ENCODE measurements around the gene SLC40A1. TPM values are rescaled to one million over a fixed set of nuclear protein-coding genes. Genes with fewer than 3 reads are reported as not detected.

Gene SLC40A1
- total RNA-seq, 1 donor from 2014 or later = not detected

- Histone ChIP-seq H3K4me3 (no peak overlapping the region), H3K4me1 (no peaks in the 10 kb centered on the region), H3K27me3 (no peaks in the 10 kb centered on the region), H4K20me1 (ENCODE audit: low read depth) (no peaks in the 10 kb centered on the region), H3K9me3 (ENCODE audit: low read depth) (no peaks in the 10 kb centered on the region), H3F3A (ENCODE audit: low read depth) (no peaks in the 10 kb centered on the region), H3K27ac (no peak overlapping the region), H3K36me3 (no peaks in the 10 kb centered on the region), H3K79me2 (ENCODE audit: low read depth) (no peaks in the 10 kb centered on the region), H2AFZ (replicated peaks) (no peak overlapping the region), H3K9ac (no peak overlapping the region), H3K4me2 (no peak overlapping the region)
- no peaks in the 10 kb centered on the region for H3K9me3 Mint-ChIP-seq
- no peak overlapping the region for H3K4me3 Mint-ChIP-seq
- no peak overlapping the region for H3K27ac Mint-ChIP-seq
- no peaks in the 10 kb centered on the region for H3K4me1 Mint-ChIP-seq
- TF ChIP-seq EZH2phosphoT487 (IDR thresholded peaks at IDR 0.05) = no peak
- TF ChIP-seq EZH2 (IDR thresholded peaks at IDR 0.05) = no peak
- TF ChIP-seq, protein P1, sequence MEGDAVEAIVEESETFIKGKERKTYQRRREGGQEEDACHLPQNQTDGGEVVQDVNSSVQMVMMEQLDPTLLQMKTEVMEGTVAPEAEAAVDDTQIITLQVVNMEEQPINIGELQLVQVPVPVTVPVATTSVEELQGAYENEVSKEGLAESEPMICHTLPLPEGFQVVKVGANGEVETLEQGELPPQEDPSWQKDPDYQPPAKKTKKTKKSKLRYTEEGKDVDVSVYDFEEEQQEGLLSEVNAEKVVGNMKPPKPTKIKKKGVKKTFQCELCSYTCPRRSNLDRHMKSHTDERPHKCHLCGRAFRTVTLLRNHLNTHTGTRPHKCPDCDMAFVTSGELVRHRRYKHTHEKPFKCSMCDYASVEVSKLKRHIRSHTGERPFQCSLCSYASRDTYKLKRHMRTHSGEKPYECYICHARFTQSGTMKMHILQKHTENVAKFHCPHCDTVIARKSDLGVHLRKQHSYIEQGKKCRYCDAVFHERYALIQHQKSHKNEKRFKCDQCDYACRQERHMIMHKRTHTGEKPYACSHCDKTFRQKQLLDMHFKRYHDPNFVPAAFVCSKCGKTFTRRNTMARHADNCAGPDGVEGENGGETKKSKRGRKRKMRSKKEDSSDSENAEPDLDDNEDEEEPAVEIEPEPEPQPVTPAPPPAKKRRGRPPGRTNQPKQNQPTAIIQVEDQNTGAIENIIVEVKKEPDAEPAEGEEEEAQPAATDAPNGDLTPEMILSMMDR (IDR thresholded peaks at IDR 0.05) = no peak
- no peaks in the 10 kb centered on the region for H3K36me3 Mint-ChIP-seq
- DNase-seq (ENCODE audit: low spot score) = no peak
- peaks cover 2% of the 10 kb centered on the region for H3K27me3 Mint-ChIP-seq (ENCODE audit: insufficient read depth, low read depth)
Observed at GRCh38 chr2:189545418-189545817, 35.2 kb downstream of the SLC40A1 start.

DNA sequence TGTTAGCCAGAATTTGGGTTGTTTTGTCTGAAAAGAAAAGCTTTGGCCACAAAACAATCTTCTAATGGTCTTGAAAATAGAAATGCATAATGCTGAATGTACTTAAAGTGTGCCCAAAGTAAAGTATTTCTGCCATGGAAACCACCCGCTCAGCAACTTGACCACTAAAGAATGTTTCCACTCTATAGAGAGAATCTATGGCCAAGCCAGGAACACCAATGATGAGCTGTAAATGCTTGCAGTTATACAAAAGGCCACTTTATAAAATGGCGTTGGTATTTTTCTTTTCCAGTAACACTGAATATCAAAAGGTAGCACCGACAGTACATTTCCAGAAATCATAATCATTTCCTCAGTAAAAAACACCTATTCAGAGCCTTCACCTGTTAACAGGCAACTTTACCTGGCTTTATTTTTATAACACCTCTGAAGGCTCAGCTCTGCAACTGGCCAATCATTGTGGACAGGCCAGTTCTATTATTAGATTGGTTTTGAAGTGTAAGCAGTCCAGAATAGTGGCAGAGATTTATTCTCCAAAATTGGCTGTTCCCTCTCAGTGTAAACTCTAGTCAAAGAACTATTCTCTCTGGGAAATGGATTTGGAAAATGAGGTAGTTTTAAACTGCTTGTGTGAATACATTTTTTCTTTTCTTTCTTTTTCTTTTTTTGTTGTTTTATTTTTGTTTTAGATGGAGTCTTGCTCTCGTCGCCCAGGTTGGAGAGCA is 36.1 kb downstream of the SLC40A1 start:
- H3F3A ChIP-seq (ENCODE audit: low read depth) = no peaks in the 10 kb centered on the region
- Mint-ChIP-seq H3K36me3 (no peaks in the 10 kb centered on the region), H3K27me3 (ENCODE audit: insufficient read depth, low read depth) (peaks cover 2% of the 10 kb centered on the region), H3K27ac (no peak overlapping the region), H3K4me1 (no peaks in the 10 kb centered on the region), H3K4me3 (no peak overlapping the region), H3K9me3 (no peaks in the 10 kb centered on the region)
- no peak overlapping the region for H2AFZ ChIP-seq (replicated peaks)
- no peaks in the 10 kb centered on the region for H3K79me2 ChIP-seq (ENCODE audit: low read depth)
- TF ChIP-seq EZH2phosphoT487 (IDR thresholded peaks at IDR 0.05) (no peak), EZH2 (IDR thresholded peaks at IDR 0.05) (no peak)
- TF ChIP-seq, protein P1 (IDR thresholded peaks at IDR 0.05) = no peak
- DNase-seq (ENCODE audit: low spot score) = no peak
- H3K4me1 ChIP-seq = no peaks in the 10 kb centered on the region
- no peaks in the 10 kb centered on the region for H3K9me3 ChIP-seq (ENCODE audit: low read depth)
- H3K9ac ChIP-seq = no peak overlapping the region
- H3K27ac ChIP-seq = no peak overlapping the region
- no peaks in the 10 kb centered on the region for H4K20me1 ChIP-seq (ENCODE audit: low read depth)
- H3K4me2 ChIP-seq = no peak overlapping the region
- no peaks in the 10 kb centered on the region for H3K27me3 ChIP-seq
- no peak overlapping the region for H3K4me3 ChIP-seq
- no peaks in the 10 kb centered on the region for H3K36me3 ChIP-seq

DNA sequence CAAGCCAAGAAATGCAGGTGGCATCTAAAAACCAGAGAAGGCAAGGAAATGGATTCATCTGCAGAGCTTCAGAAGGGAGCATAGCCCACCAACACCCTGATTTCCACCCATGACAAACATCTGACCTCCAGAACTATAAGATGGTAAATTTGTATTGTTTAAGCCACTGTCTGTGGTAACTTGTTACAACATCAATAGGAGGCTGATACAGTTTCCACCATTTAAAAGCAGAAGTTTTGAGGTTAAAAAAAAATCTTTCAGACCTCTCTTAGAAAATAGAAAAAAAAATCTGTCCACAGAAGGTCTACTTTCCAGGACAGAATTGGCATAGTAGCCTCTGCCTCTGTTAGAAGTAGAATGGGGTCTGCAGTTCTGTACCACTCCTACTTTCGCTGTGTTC is 37.2 kb downstream of the SLC40A1 start:
- no peak for DNase-seq (ENCODE audit: low spot score)
- H4K20me1 ChIP-seq (ENCODE audit: low read depth) = no peaks in the 10 kb centered on the region
- no peaks in the 10 kb centered on the region for H3K4me1 Mint-ChIP-seq
- no peaks in the 10 kb centered on the region for H3K27me3 ChIP-seq
- H3K4me1 ChIP-seq = no peaks in the 10 kb centered on the region
- no peaks in the 10 kb centered on the region for H3K36me3 Mint-ChIP-seq
- H3K4me2 ChIP-seq = no peak overlapping the region
- no peak overlapping the region for H2AFZ ChIP-seq (replicated peaks)
- H3F3A ChIP-seq (ENCODE audit: low read depth) = no peaks in the 10 kb centered on the region
- H3K36me3 ChIP-seq = no peaks in the 10 kb centered on the region
- H3K9me3 Mint-ChIP-seq = no peaks in the 10 kb centered on the region
- H3K9me3 ChIP-seq (ENCODE audit: low read depth) = no peaks in the 10 kb centered on the region
- no peak overlapping the region for H3K9ac ChIP-seq
- H3K27ac ChIP-seq = no peak overlapping the region
- H3K4me3 Mint-ChIP-seq = no peak overlapping the region
- H3K79me2 ChIP-seq (ENCODE audit: low read depth) = no peaks in the 10 kb centered on the region
- TF ChIP-seq, protein P1 (IDR thresholded peaks at IDR 0.05) = no peak
- no peak for TF ChIP-seq EZH2phosphoT487 (IDR thresholded peaks at IDR 0.05)
- TF ChIP-seq EZH2 (IDR thresholded peaks at IDR 0.05) = no peak
- no peak overlapping the region for H3K4me3 ChIP-seq
- H3K27me3 Mint-ChIP-seq (ENCODE audit: insufficient read depth, low read depth) = peaks cover 2% of the 10 kb centered on the region
- H3K27ac Mint-ChIP-seq = no peak overlapping the region
